ENCODE data around the gene MAT2B. TPM values are rescaled to one million over a fixed set of nuclear protein-coding genes. Genes with fewer than 3 reads are reported as not detected.
A peak's percentile ranks its signal among the peaks of the same experiment; 100 is the strongest.

Gene MAT2B
- total and polyA plus RNA-seq, 2 donors (not counting 1 experiment from before 2014, with no cell fraction given), result 33.9 to 123 TPM

DNA sequence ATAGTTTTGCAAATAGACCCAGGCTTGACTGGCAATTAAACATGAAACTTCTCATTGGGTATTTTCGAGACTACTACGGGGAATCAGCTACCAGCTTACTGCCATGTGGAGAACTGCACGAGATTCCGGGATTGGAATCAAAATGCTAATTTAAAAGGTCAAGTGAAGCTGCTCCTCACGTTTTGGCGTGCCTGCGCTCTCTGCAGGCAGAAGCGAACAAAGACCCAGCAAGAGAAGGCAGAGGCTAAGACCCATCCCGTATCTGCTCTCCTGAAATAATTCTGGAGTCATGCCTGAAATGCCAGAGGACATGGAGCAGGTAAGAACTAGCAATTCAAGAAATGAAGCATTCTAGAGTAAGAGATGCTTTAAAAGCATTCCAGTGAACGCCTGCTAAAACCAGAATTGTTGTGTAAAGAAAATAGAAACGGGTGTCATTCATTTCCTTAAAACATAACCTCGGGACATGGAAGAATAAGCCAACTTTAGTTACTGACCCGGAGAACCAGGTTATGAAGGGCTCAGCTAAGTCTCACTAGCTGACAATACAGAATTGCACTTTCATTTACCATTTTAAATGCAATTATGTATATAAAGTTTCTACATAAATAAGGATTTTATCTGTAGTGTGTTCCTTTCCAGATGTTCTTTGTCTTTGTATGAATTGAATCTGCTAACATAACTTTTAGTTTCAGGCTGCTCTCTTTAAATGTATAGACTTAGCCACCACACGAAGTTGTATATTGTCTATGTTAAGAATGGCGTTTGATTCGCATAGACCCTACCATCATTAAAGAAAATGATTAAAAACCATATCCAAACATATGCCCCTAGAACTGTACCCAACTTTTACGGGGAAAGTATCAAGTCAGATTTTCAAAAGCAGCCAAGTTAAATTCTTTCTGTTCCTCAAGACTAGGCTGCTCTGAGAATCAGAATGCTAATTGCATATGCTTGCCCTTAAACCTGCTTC, 2.0 kb upstream of the MAT2B start:
- Histone ChIP-seq H3K27ac (ENCODE audit: low read length in 2 of 2) (peak overlapping the region; percentile 93 to 95), H3K4me1 (ENCODE audit: control insufficient read depth in 2 of 2, insufficient read depth in 2 of 2, low read length in 2 of 2) (peaks cover 38 to 39% of the 10 kb centered on the region in 2 donors), H3K79me2 (ENCODE audit: control insufficient read depth, insufficient read depth, low read length) (peaks cover 32% of the 10 kb centered on the region), H3K9ac (ENCODE audit: low read length) (peak overlapping the region; percentile 88), H3K4me3 (ENCODE audit: control extremely low read depth in 1 of 5, extremely low read depth in 1 of 5, insufficient read depth in 1 of 5, low read depth in 2 of 5, low read length in 4 of 5) (peak overlapping the region; percentile 61 to 94 (median 83)), H2AFZ (ENCODE audit: insufficient read depth, low read depth, low read length, poor library complexity, severe bottlenecking) (peak overlapping the region; percentile 77), H3K9me3 (ENCODE audit: control extremely low read depth in 1 of 3, control insufficient read depth in 2 of 3, insufficient read depth in 1 of 3, low read length in 2 of 3) (no peaks in the 10 kb centered on the region), H4K20me1 (ENCODE audit: control insufficient read depth, insufficient read depth, low read length, poor library complexity, severe bottlenecking) (no peaks in the 10 kb centered on the region), H3K27me3 (replicated peaks in 1 of 4; ENCODE audit: control extremely low read depth in 1 of 4, control insufficient read depth in 3 of 4, insufficient read depth in 4 of 4, low read length in 3 of 4) (no peaks in the 10 kb centered on the region), H3K36me3 (replicated peaks in 1 of 2; ENCODE audit: control extremely low read depth in 1 of 2, control insufficient read depth in 1 of 2, extremely low read depth in 1 of 2, insufficient read depth in 2 of 2, low read length in 1 of 2) (no peaks in the 10 kb centered on the region), H3K4me2 (replicated peaks; ENCODE audit: low read depth, low read length, poor library complexity, severe bottlenecking) (peak overlapping the region; percentile 80)
- TF ChIP-seq EZH2 (IDR thresholded peaks at IDR 0.05; ENCODE audit: borderline replicate concordance, insufficient read depth, low read depth, low read length, poor library complexity, severe bottlenecking), result no peak
- TF ChIP-seq, protein P1, sequence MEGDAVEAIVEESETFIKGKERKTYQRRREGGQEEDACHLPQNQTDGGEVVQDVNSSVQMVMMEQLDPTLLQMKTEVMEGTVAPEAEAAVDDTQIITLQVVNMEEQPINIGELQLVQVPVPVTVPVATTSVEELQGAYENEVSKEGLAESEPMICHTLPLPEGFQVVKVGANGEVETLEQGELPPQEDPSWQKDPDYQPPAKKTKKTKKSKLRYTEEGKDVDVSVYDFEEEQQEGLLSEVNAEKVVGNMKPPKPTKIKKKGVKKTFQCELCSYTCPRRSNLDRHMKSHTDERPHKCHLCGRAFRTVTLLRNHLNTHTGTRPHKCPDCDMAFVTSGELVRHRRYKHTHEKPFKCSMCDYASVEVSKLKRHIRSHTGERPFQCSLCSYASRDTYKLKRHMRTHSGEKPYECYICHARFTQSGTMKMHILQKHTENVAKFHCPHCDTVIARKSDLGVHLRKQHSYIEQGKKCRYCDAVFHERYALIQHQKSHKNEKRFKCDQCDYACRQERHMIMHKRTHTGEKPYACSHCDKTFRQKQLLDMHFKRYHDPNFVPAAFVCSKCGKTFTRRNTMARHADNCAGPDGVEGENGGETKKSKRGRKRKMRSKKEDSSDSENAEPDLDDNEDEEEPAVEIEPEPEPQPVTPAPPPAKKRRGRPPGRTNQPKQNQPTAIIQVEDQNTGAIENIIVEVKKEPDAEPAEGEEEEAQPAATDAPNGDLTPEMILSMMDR (IDR thresholded peaks at IDR 0.05), result peak; percentile 20
- ATAC-seq (ENCODE audit: low read depth) (no peak), DNase-seq (peak; percentile 56)
- WGBS (ENCODE audit: insufficient coverage), result under 1% methylated on average over 10 of the region's 17 CpGs
- Mint-ChIP-seq H3K4me1 (peaks cover 43% of the 10 kb centered on the region), H3K27ac (peak overlapping the region; percentile 98), H3K9me3 (ENCODE audit: insufficient read depth) (no peaks in the 10 kb centered on the region), H3K4me3 (peak overlapping the region; percentile 98), H3K27me3 (no peaks in the 10 kb centered on the region)
- intact Hi-C loops (cut with micrococcal nuclease), result loop anchor here (1.0 kb wide), 1 partner anchor 29 kb away; no protein-coding TSS in a partner anchor
- ChIA-PET POLR2A (interaction anchor here (4.0 kb wide), 1 partner anchor 43 kb away, joined by 40 read pairs; the partner anchor contains the start of genes HMMR and NUDCD2), CTCF (interaction anchor here (1.0 to 4.0 kb wide), 5 partner anchors 13 to 95 kb away, joined by 3 to 37 read pairs (median 4); partner anchors contain the start of genes HMMR and NUDCD2)

Measured in B cell (primary cell).